ENCODE data around the gene WNT2B.

GRCh38 chr1:112507921-112508277, 866 bp upstream of the WNT2B start:
- TF ChIP-seq CTCF (IDR thresholded peaks at IDR 0.05; ENCODE audit: low read depth, low read length) (no peak), EZH2phosphoT487 (IDR thresholded peaks at IDR 0.05; ENCODE audit: low read depth) (no peak)

Data from OCI-LY3 (cell line).